ENCODE data around the gene TNS4. TPM values are rescaled to one million over a fixed set of nuclear protein-coding genes. Genes with fewer than 3 reads are reported as not detected.

Gene TNS4
- total RNA-seq, 2 donors from 2014 or later, result 0.89 to 2.5 TPM

DNA sequence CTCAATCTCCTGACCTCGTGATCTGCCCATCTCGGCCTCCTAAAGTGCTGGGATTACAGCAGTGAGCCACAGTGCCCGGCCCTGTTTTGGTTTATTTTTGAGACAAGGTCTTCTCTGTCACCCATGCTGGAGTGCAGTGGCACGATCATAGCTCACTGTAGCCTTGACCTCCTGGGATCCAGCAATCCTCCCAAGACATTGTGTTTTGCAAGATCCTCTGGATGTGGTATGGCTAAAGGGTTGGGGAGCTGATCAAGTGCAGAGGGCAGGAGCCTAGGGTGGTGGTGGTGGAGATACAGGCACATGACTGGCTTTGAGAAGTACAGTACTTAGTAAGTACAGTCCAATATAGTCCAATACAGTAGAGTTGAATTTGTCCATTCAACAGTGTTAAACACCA, 16.6 kb upstream of the TNS4 start:
- H3K4me1 ChIP-seq (ENCODE audit: control insufficient read depth, insufficient read depth, low read length), result peaks cover 9% of the 10 kb centered on the region
- Mint-ChIP-seq H3K4me1 (peaks cover 44% of the 10 kb centered on the region), H3K27me3 (ENCODE audit: insufficient read depth) (peaks cover 8% of the 10 kb centered on the region), H3K4me3 (no peak overlapping the region), H3K27ac (peak overlapping the region; percentile 53), H3K9me3 (no peaks in the 10 kb centered on the region), H3K36me3 (ENCODE audit: low read depth) (no peaks in the 10 kb centered on the region)
- no peaks in the 10 kb centered on the region for H3K9me3 ChIP-seq (ENCODE audit: control insufficient read depth, low read length)
- no peak overlapping the region for H3K4me3 ChIP-seq (ENCODE audit: low read length)
- no peak overlapping the region for H3K9ac ChIP-seq (ENCODE audit: extremely low read depth, low read length, poor library complexity, severe bottlenecking)
- WGBS, 2 experiments (ENCODE audit: insufficient coverage in 1 of 2, insufficient read length in 1 of 2), result 92 to 94% methylated on average over 4 of the region's 4 CpGs
- DNase-seq, result no peak
- no peak overlapping the region for H3K27ac ChIP-seq (ENCODE audit: low read depth, low read length)
- no peaks in the 10 kb centered on the region for H3K36me3 ChIP-seq (ENCODE audit: control insufficient read depth, insufficient read depth, low read length)
- TF ChIP-seq, protein P1, sequence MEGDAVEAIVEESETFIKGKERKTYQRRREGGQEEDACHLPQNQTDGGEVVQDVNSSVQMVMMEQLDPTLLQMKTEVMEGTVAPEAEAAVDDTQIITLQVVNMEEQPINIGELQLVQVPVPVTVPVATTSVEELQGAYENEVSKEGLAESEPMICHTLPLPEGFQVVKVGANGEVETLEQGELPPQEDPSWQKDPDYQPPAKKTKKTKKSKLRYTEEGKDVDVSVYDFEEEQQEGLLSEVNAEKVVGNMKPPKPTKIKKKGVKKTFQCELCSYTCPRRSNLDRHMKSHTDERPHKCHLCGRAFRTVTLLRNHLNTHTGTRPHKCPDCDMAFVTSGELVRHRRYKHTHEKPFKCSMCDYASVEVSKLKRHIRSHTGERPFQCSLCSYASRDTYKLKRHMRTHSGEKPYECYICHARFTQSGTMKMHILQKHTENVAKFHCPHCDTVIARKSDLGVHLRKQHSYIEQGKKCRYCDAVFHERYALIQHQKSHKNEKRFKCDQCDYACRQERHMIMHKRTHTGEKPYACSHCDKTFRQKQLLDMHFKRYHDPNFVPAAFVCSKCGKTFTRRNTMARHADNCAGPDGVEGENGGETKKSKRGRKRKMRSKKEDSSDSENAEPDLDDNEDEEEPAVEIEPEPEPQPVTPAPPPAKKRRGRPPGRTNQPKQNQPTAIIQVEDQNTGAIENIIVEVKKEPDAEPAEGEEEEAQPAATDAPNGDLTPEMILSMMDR (conservative IDR thresholded peaks at IDR 0.05), result no peak
- H3K27me3 ChIP-seq (ENCODE audit: control insufficient read depth, insufficient read depth, low read length, poor library complexity, severe bottlenecking), result no peaks in the 10 kb centered on the region

DNA sequence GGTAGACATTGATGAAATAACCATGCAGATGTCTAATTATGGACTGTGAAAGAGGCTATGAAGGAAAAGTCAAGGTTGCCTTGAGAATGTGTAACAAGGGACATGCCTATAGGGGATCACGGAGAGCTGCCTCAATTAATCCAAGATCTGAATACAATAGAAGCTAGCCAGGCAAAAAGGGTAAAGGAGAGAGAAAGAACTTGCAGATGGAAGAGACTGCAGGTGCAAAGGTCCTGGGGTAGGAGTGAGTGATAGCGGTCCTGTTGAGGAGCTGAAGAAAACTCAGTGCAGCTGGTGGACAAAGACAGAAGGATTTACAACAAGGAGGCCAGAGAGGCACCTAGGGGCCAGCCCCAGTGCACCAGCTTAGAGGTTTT, 15.9 kb upstream of the TNS4 start:
- H3K36me3 Mint-ChIP-seq (ENCODE audit: low read depth), result no peaks in the 10 kb centered on the region
- Histone ChIP-seq H3K27me3 (ENCODE audit: control insufficient read depth, insufficient read depth, low read length, poor library complexity, severe bottlenecking) (no peaks in the 10 kb centered on the region), H3K4me1 (ENCODE audit: control insufficient read depth, insufficient read depth, low read length) (peaks cover 9% of the 10 kb centered on the region), H3K4me3 (ENCODE audit: low read length) (no peak overlapping the region), H3K36me3 (ENCODE audit: control insufficient read depth, insufficient read depth, low read length) (no peaks in the 10 kb centered on the region), H3K27ac (ENCODE audit: low read depth, low read length) (no peak overlapping the region), H3K9me3 (ENCODE audit: control insufficient read depth, low read length) (no peaks in the 10 kb centered on the region), H3K9ac (ENCODE audit: extremely low read depth, low read length, poor library complexity, severe bottlenecking) (no peak overlapping the region)
- peak overlapping the region; percentile 26 for H3K27ac Mint-ChIP-seq
- H3K4me3 Mint-ChIP-seq, result no peak overlapping the region
- 89 to 94% methylated on average over 2 of the region's 2 CpGs for WGBS, 2 experiments (ENCODE audit: insufficient coverage in 1 of 2, insufficient read length in 1 of 2)
- H3K27me3 Mint-ChIP-seq (ENCODE audit: insufficient read depth), result peaks cover 8% of the 10 kb centered on the region
- H3K9me3 Mint-ChIP-seq, result no peaks in the 10 kb centered on the region
- TF ChIP-seq, protein P1 (conservative IDR thresholded peaks at IDR 0.05), result no peak
- peak; percentile 39 for DNase-seq
- peaks cover 45% of the 10 kb centered on the region for H3K4me1 Mint-ChIP-seq

DNA sequence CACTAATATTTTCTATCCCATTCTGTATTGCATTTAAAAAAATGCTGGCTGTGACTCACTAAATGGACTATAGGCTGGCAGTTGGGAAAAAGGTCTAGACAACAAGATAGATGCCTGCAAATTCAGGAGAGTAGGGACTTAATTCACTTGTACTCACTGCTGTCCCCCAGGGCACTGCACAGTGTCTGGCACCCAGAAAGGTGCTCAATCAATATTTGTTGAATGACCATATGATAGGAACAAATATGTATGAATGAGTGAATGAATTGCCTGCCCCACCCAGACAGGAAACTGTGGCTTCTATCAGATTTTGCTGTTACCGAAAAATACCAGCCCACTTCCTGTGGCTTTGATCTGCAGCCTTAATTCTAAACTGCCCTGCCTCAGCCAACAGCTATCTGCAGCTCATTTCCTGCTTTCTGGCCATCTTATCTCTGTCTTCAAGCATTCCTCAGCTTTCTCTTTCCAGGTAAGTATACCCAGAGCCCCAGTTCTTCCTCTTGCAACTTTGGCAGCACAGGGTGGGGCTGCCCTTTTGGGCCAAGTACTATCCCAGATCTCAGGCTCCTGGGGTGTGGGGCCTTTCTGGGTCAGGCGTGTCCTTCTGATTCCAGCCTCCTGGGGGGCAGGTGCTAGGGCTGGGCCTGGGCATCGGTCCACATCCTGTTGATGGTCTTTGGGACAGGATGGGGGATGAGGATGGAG, 15.3 kb upstream of the TNS4 start:
- no peak overlapping the region for H3K4me3 Mint-ChIP-seq
- H3K4me3 ChIP-seq (ENCODE audit: low read length), result no peak overlapping the region
- no peak overlapping the region for H3K27ac ChIP-seq (ENCODE audit: low read depth, low read length)
- no peaks in the 10 kb centered on the region for H3K27me3 ChIP-seq (ENCODE audit: control insufficient read depth, insufficient read depth, low read length, poor library complexity, severe bottlenecking)
- DNase-seq, result peak; percentile 74
- peaks cover 8% of the 10 kb centered on the region for H3K27me3 Mint-ChIP-seq (ENCODE audit: insufficient read depth)
- 67 to 80% methylated on average over 1 to 3 of the region's 3 CpGs for WGBS, 2 experiments (ENCODE audit: insufficient coverage in 1 of 2, insufficient read length in 1 of 2)
- H3K4me1 ChIP-seq (ENCODE audit: control insufficient read depth, insufficient read depth, low read length), result peaks cover 9% of the 10 kb centered on the region
- no peaks in the 10 kb centered on the region for H3K9me3 ChIP-seq (ENCODE audit: control insufficient read depth, low read length)
- H3K9me3 Mint-ChIP-seq, result no peaks in the 10 kb centered on the region
- no peak overlapping the region for H3K9ac ChIP-seq (ENCODE audit: extremely low read depth, low read length, poor library complexity, severe bottlenecking)
- TF ChIP-seq, protein P1 (conservative IDR thresholded peaks at IDR 0.05), result no peak
- H3K27ac Mint-ChIP-seq, result peak overlapping the region; percentile 40
- no peaks in the 10 kb centered on the region for H3K36me3 Mint-ChIP-seq (ENCODE audit: low read depth)
- peaks cover 44% of the 10 kb centered on the region for H3K4me1 Mint-ChIP-seq
- no peaks in the 10 kb centered on the region for H3K36me3 ChIP-seq (ENCODE audit: control insufficient read depth, insufficient read depth, low read length)

Measured in endodermal cell (in vitro differentiated cells).